ENCODE measurements around the gene RAB3C.

RAB3C gene

DNA sequence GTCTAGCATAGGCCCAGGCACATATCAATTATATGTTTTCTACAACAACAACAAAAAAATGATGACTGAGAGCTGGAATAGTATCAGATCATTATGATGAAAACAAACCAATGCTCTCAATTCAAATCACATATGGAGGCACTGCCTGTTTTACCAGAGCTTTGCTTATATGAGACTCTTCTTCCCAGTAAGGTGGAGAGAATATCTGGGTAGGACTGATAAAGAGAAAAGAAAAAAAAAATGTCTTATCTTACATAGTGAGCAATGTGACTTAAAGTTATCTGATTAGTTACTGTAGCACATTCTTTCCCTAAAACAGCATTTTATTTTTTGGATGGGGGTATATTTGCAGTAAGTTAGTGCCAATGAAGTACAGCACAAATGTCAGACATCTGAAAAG, 154.8 kb downstream of the RAB3C start:
- Histone ChIP-seq H3K4me1 (ENCODE audit: low read length) (no peaks in the 10 kb centered on the region), H3K9me3 (replicated peaks; ENCODE audit: insufficient read depth, low read length) (no peaks in the 10 kb centered on the region)

DNA sequence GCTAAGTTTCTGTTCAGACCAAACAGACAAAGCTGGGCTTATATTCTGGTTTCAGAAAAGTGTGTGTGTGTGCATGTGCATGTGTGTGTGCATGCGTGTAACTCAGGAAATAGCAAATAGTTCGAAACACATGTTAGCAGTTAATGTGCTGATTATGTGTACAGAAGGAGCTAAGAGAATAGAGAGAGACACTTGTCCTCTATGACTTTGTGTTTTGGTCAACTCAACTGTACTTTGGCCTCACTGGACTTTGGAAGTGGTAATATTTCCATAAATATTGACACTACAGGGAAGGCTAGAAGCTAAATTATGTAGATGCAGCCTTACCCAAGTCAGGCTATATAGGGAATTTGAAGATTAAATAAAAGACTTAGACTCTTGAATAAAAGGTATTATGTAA, 155.5 kb downstream of the RAB3C start:
- Histone ChIP-seq H3K9me3 (replicated peaks; ENCODE audit: insufficient read depth, low read length) (no peaks in the 10 kb centered on the region), H3K27ac (ENCODE audit: low read length) (no peak overlapping the region), H3F3A (ENCODE audit: insufficient read depth, low read length) (no peaks in the 10 kb centered on the region), H3K79me2 (ENCODE audit: low read length) (no peaks in the 10 kb centered on the region), H3K4me1 (ENCODE audit: low read length) (no peaks in the 10 kb centered on the region), H3K36me3 (replicated peaks; ENCODE audit: insufficient read depth, low read length) (no peaks in the 10 kb centered on the region), H3K4me2 (ENCODE audit: low read depth, low read length) (no peak overlapping the region), H3K9me2 (replicated peaks; ENCODE audit: insufficient read depth, low read length) (no peaks in the 10 kb centered on the region), H3K9ac (ENCODE audit: low read length) (no peak overlapping the region), H3K4me3 (ENCODE audit: low read length) (no peak overlapping the region), H4K20me1 (ENCODE audit: insufficient read depth, low read length) (no peaks in the 10 kb centered on the region), H3K27me3 (replicated peaks; ENCODE audit: insufficient read depth, low read length) (no peaks in the 10 kb centered on the region), H2AFZ (ENCODE audit: low read length) (no peak overlapping the region)
- DNase-seq = no peak
- no peak for TF ChIP-seq EZH2phosphoT487 (IDR thresholded peaks at IDR 0.05; ENCODE audit: low read length)
- no peak for TF ChIP-seq EZH2 (optimal IDR thresholded peaks at IDR 0.05; ENCODE audit: low read depth, low read length)
- no peak for TF ChIP-seq CTCF (IDR thresholded peaks at IDR 0.05; ENCODE audit: low read length)

More for the DNA sequence above, 154.8 kb downstream of the RAB3C start:
- no peak overlapping the region for H3K27ac ChIP-seq (ENCODE audit: low read length)
- H3K79me2 ChIP-seq (ENCODE audit: low read length) = no peaks in the 10 kb centered on the region
- no peak overlapping the region for H2AFZ ChIP-seq (ENCODE audit: low read length)
- no peak overlapping the region for H3K4me3 ChIP-seq (ENCODE audit: low read length)
- no peaks in the 10 kb centered on the region for H3K36me3 ChIP-seq (replicated peaks; ENCODE audit: insufficient read depth, low read length)
- no peak for DNase-seq
- H4K20me1 ChIP-seq (ENCODE audit: insufficient read depth, low read length) = no peaks in the 10 kb centered on the region
- no peaks in the 10 kb centered on the region for H3K27me3 ChIP-seq (replicated peaks; ENCODE audit: insufficient read depth, low read length)
- no peak overlapping the region for H3K9ac ChIP-seq (ENCODE audit: low read length)
- H3K9me2 ChIP-seq (replicated peaks; ENCODE audit: insufficient read depth, low read length) = no peaks in the 10 kb centered on the region
- no peaks in the 10 kb centered on the region for H3F3A ChIP-seq (ENCODE audit: insufficient read depth, low read length)
- TF ChIP-seq EZH2phosphoT487 (IDR thresholded peaks at IDR 0.05; ENCODE audit: low read length) = no peak
- TF ChIP-seq CTCF (IDR thresholded peaks at IDR 0.05; ENCODE audit: low read length) = no peak
- TF ChIP-seq EZH2 (optimal IDR thresholded peaks at IDR 0.05; ENCODE audit: low read depth, low read length) = no peak
- no peak overlapping the region for H3K4me2 ChIP-seq (ENCODE audit: low read depth, low read length)

GRCh38 chr5:58739051-58739450, 156.2 kb downstream of the RAB3C start:
- Histone ChIP-seq H3K9me2 (replicated peaks; ENCODE audit: insufficient read depth, low read length) (no peaks in the 10 kb centered on the region), H3K4me2 (ENCODE audit: low read depth, low read length) (no peak overlapping the region), H4K20me1 (ENCODE audit: insufficient read depth, low read length) (no peaks in the 10 kb centered on the region), H3K9me3 (replicated peaks; ENCODE audit: insufficient read depth, low read length) (no peaks in the 10 kb centered on the region), H3K9ac (ENCODE audit: low read length) (no peak overlapping the region), H3K27ac (ENCODE audit: low read length) (no peak overlapping the region), H3K4me1 (ENCODE audit: low read length) (no peaks in the 10 kb centered on the region), H3F3A (ENCODE audit: insufficient read depth, low read length) (no peaks in the 10 kb centered on the region), H2AFZ (ENCODE audit: low read length) (no peak overlapping the region), H3K79me2 (ENCODE audit: low read length) (no peaks in the 10 kb centered on the region), H3K27me3 (replicated peaks; ENCODE audit: insufficient read depth, low read length) (no peaks in the 10 kb centered on the region), H3K36me3 (replicated peaks; ENCODE audit: insufficient read depth, low read length) (no peaks in the 10 kb centered on the region), H3K4me3 (ENCODE audit: low read length) (no peak overlapping the region)
- TF ChIP-seq CTCF (IDR thresholded peaks at IDR 0.05; ENCODE audit: low read length) (no peak), EZH2phosphoT487 (IDR thresholded peaks at IDR 0.05; ENCODE audit: low read length) (no peak), EZH2 (optimal IDR thresholded peaks at IDR 0.05; ENCODE audit: low read depth, low read length) (no peak)
- no peak for DNase-seq
